HEK293 (cell line): ENCODE results near the gene LAMB1.

Experiments used
- CTCF ChIP-seq: fragments of 450-650 bp; formaldehyde crosslinking; IDR thresholded peaks from 2 replicates; pipeline ENCODE4 v1.5.1; 2016; ENCODE audit warnings: missing biosample characterization, missing genetic modification characterization
- PBX3 ChIP-seq: sonication (generic); formaldehyde crosslinking; IDR thresholded peaks from 2 replicates; pipeline ENCODE4 v1.8.1; 2022; ENCODE audit warnings: mild to moderate bottlenecking, moderate library complexity, missing genetic modification reagents
- ZNF776 ChIP-seq: fragments of 450-650 bp; formaldehyde crosslinking; IDR thresholded peaks from 2 replicates; pipeline ENCODE4 v1.5.0; 2017; ENCODE audit warnings: missing biosample characterization, missing genetic modification characterization, borderline replicate concordance

- TF ChIP-seq PBX3 (CRISPR knock-in tag) (no peak), CTCF (no peak), ZNF776 (tag by site-specific recombination) (no peak)
Measured at GRCh38 chr7:107917763-107918651, 85.0 kb downstream of the LAMB1 start.
